GM19035 (cell line): ENCODE results near the gene ATP13A3.

Source experiments
- ATAC-seq: cut with Tn5 transposase; IDR thresholded peaks from one replicate; pipeline ENCODE4 v1.9.1; 2021; ENCODE audit not compliant: unreplicated experiment

ATP13A3 gene

DNA sequence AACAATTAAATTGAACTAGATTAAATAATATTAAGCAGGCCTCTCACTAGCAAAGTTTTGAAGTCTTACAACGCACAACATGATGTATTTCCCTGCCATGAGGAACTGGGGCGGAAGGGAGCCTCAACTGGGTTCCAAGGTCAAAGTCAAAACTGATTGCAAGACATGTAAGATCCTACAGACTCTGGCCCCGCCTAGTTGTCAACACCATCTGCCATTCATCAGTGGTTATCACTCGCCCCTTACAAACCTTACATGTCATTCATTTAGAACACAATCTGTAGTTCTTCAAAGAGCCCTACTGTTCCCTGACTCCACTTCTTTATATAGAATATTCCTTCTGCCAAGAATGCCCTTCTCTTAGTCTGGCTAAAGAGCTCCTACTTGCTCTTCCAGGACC is 10.0 kb downstream of the ATP13A3 start:
- ATAC-seq, result no peak

DNA sequence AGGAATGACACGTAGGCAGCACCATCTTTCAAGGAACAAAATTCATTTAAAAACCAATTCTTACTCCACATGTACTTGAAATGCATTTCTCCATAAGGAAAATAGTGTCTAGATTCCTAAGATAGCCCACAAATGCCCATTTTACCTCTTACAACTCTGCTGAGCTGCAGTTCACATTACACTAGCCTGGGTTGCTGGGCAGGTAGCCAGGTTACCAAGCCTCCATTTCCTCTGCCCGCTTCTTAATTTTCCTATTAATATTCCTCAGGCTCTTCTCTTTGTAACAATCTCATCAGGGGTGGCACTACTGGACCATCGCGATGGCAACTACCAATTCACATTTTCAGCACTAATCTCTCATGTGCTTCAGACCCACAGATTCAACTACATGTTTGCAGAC is 10.8 kb downstream of the ATP13A3 start:
- ATAC-seq, result no peak

DNA sequence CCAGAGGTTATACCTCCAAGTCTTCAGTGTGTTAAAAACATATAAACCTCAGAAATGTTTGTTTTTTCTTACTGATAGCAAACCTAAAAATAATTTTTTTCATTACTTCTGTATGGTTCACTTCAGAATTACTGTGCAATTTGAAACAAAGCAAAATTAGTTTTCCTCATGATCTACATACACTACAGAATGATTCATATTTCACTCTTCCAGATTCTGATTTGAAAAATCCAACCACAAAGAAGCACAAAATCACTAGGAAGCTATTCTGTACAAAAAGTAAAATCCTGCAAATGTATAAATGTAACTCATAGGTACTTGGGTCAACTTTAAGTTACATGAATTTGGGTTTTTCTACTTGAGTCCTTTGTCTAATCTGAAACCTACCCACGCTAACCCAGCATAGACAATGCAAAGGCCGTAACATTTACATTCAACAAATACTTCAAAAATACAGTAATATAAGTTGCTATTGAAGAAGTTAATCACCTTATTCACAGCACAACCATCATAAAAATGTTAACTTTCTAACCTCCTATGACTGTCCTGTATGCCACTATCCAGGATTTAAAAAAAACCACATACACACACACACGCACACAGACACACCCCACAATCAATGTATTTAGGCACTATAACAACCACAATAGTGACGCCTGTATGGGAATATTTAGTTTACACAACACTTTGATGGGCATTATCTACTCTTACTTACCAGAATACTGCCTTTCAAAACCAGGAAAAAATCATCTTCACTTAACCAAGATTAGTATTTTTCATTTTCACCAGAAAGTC is 11.5 kb downstream of the ATP13A3 start:
- ATAC-seq, result no peak

DNA sequence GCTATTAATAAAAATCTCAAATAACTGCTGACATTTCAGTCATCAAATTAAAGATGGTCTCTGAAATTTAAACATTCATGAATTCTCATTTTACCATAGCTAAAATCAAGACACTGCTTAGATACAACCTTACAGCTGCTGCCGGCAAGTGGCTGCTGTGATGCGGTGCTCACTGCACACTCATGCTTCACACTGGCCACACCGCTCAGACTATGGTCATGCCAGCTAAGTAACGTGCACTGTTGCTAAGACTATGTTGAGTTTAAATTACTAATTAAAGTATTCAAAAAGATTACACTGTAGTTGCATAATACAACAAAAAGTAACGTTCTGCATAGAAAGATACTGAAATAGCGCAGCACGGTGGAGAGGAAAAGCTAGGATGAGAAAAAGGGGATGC is 12.1 kb downstream of the ATP13A3 start:
- no peak for ATAC-seq

DNA sequence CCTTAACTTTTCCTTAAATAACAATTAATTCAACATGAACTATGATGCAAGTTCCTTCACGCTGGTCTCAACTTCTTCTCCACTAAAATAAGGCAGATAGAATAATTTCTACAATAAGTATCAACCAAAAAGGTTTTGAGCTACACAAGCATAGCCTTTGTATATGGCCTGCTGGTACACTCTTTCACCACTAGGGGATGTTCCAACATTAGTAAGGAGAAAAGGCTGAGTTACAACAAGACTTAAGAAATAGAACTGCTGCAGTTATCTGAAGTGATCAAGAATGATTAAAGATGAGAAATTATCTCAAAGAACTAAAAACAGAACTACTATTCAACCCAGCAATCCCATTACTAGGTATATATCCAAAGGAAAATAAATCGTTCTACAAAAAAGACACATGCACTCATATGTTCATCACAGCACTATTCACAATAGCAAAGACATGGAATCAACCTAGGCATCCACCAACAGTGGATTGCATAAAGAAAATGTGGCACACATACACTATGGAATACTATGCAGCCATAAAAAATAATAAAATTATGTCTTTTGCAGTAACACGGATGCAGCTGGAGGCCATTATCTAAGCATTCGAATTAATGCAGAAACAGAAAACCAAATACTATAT is 14.4 kb downstream of the ATP13A3 start:
- ATAC-seq, result peak; percentile 85

DNA sequence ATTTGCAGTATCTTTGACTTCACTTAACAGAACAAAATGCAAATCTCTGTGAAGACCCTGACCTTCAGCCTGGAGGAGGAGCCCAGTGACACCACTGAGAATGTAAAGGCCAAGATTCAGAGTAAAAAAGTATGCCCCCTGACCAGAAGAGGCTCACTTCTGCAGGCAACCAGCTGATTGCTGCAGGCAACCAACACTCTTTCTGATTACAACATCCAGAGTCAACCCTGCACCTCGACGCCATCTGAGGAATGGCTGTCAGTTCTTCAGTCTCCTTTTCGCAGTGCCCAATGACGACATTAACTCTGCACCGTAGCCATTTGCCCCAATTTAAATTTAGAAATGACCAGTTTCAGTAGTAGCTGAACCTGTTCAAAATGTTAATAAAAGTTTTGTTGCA is 14.9 kb downstream of the ATP13A3 start:
- no peak for ATAC-seq

DNA sequence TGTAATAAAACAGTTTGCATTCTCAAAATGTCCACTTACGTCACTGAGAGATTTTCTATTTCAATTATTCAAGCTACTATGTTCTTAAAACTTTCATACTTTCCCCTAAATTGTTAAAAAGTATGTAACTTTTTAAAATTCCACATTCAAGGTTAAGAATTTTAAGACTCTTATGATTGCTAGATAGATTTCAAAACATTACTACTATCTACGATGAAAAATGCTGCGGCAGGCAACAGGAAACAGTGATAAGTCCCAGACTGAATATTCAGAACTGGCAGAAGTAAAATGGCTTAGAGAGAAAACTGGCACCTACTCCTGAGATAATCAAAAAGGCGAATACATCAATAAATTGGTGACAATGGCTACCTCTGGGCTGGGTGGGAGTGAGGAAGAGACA is 16.2 kb downstream of the ATP13A3 start:
- ATAC-seq, result no peak

DNA sequence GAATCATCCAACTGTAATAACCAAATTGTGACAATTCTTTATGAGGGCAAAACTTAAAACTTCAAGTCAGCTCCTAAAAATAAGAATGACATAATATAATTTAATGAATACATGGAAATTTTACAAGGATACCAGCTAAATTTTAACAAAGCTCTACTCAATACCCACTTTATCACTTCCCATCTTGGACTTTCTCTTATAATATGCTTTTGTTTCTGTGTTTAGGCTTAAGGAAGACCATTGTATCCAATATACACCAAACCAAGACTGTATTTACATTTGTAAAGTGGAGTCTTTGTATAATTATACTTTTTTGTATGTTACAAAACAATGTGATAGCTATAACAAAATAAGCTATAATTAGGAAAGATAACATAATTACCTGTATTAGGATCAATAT is 16.8 kb downstream of the ATP13A3 start:
- no peak for ATAC-seq

DNA sequence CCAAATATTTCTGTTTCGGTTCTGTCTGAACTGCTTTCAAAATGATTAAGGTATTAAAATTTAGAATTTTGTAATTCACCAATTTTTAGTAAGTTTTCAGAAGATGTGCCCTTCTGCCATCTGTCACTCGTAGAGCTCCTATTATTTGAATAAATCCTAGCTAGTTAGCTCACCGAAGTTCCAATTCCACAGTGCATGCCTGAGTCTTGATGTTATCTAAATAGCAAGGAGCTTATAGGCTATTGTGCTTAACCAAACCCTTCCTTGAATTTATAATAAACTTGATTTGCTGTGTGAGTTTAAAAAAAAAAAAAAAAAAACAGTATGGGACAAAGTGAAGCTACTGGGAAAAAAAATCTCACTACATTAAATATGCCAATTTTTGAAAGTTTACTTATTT is 18.7 kb downstream of the ATP13A3 start:
- no peak for ATAC-seq

DNA sequence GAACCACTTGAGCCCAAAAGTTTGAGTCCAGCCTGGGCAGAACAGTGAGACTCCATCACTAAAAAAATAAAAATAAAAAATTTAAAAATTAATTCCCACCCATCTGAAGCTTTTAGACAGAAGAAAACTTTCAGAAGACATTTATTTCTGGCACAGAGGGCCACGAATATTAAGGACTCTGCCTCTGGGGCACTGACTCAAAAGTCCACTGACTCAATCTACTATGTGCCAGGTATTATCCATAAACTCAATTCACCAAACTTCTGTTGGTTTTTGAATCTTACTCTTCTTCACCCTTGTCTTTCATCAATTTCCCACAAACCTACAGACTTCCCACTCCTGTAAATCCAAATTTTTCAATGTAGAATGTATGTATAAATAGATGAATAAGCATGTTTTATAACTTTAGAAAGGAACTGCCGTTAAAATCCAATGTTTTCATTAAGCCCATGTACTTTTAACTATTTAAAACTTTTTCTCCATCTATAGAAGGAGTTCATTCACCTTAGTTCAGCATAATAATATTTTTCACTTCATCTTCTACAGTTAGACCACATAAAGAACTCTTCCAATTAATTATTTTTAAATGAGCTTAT is 19.9 kb downstream of the ATP13A3 start:
- ATAC-seq, result no peak

DNA sequence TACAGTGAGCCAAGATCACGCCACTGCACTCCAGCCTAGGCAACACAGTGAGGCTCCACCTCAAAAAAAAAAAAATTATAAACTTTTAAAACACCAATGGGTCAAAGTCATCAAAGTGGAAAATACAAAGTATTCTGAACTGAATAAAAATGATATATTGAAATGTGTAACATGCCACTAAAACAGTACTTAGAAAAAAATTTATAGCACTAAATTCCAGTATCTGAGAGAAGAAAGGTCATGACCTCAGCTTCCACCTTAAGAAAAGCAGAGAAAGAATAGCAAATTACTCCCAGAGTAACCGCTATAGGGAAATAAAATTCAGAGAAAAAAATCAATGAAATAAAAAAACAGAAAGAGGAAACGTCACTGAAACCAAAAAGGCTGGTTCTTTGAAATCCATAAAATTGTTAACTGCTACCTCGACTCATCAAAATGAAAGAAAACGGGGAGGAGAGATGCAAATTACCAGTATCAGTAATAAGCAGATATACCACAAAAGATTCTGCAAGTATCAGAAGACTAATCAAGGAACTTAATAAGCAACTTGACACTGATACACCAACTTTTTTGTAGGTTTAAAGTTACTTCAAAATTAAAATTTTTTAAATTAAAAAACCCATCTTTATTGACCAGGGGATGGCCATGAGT is 20.8 kb downstream of the ATP13A3 start:
- ATAC-seq, result no peak

DNA sequence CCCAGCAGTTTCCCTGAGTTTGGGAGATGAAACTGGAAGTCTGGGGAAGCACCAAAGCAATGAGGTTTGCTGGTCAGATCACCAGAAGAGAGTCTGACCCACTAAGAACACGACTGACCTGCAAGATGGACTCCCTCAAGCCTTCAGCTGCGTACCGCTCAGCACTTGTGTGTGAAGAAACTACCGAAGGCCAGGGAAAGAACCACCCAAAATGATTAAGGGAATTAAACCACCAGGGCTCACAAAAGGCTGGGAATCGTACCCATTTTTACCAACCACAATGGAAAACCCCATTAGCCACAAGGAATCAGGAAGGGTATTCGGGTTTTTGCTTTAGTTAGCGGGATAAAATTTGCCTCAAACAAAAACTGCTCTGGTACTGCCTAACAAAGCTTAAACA is 21.6 kb downstream of the ATP13A3 start:
- no peak for ATAC-seq

DNA sequence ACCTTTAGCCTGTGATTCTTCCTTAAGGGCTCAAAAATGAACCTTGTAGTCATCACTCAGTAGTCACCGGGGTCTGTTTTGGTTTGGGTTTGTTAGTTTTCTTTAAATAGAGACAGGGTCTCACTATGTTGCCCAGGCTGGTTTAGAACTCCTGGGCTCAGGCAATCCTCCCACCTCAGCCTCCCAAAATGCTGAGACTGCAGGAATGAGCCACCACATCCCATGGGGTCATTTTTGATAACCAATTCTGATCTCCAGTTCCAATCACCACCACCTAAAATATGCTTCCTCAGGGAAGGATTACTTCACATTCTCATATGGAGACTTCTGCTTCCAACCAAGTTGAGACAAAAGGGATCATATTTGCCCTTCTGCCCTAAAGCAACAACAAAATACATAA is 22.1 kb downstream of the ATP13A3 start:
- no peak for ATAC-seq

DNA sequence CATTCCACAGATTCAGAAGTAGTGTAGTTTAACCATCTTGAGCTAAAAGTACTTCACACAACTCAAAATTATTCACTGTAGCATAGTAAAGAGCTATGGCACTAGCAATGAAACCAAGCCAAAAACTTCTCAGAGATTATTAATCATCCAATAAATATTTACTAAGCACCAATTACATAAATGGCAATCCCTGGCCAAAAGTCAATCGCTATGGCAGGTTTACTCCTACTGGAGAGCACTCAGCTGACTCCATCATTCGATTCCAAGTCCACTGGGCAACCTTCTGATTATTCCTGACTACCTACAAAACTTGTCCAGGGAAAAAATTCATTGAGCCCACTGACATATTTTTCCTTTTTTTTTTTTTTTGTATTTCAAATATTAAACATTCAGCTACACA is 23.9 kb downstream of the ATP13A3 start:
- no peak for ATAC-seq

DNA sequence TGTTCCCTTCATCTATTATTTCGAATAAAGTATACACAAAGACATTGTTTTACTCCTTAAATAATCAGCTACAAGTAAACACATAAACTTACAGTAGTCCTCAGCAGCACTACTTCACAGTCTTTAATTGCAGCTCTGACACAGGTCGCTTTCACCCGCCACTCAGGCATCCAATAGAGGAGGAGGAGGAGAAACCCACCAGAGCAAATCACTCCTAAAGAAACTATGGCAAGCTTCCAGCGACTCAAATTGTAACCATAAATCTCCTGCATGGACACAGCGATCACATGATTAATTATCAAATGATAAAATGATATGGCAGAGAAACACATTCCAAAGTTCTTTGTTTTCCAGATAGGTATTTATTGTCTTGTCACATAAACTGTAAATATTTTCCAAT is 26.2 kb downstream of the ATP13A3 start:
- ATAC-seq, result no peak

DNA sequence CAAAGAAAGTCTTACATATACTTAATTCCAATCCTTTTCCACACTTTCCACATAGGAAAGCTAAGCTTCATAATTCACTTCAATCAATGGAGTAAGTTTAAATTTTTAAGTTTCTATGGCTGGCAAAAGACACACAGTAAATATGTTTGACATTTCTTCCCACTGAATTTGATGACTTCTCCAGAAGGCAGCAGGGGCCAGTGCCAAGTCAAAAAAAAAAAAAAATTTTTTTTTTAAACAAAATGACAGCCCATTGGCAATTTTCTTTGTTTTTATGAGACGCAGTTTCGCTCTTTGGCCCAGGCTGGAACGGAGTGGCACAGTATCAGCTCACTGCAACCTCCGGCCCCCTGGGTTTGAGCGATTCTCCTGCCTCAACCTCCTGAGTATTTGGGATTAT is 28.7 kb downstream of the ATP13A3 start:
- ATAC-seq, result no peak

DNA sequence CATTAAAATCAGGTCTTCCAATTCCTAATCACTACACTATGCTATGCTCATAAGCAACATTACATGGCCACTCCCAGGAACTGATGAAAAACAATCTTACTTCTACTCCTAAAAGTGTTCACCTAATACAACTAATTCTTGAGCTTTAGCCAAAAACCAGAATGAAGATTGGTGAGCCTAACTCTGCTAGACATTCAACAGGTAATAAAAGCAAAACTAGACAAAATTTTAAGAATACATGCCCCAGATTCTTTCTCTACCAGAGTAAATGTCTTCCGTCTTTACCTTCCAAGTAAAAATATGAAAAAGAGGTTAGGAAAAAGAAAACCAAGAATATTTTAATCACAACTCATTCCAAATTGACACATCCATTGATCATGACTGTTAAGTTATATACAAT is 31.3 kb downstream of the ATP13A3 start:
- ATAC-seq, result no peak

DNA sequence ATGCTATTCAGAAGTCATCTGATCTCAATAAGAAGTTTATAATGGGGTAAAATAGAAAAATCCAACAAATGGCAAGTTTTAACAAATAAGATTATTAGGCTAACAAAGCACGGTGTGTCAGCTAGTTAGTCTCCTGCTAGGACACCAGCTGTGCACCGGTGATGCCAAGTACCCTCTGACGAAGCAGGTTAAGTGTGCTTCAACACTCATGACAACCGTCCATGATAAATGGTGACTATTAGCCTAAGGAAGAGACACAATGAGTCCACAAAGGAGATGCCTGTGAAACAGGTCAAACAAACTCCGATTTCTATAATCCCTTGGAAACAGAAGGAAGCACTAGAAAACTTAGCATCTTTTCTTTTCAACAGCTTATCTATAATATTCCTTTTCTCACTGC is 36.5 kb downstream of the ATP13A3 start:
- no peak for ATAC-seq

DNA sequence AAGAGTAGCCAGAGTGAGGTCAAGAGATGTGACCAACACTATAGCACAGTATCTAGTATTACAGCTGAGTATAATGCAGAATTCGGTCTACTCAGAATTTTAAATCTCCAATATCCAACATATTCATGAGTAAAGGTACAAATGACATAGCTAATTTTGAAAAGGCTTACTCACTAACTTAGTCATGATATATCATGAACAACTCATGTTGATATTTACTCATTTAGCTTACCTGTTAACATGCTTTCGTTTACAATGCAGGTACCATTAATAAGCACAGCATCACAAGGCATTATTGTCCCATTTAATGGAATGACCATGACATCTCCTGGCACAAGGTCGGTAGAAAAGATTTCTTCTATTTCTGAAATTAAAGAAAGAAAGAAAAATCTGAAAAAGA is 36.9 kb downstream of the ATP13A3 start:
- ATAC-seq, result no peak

DNA sequence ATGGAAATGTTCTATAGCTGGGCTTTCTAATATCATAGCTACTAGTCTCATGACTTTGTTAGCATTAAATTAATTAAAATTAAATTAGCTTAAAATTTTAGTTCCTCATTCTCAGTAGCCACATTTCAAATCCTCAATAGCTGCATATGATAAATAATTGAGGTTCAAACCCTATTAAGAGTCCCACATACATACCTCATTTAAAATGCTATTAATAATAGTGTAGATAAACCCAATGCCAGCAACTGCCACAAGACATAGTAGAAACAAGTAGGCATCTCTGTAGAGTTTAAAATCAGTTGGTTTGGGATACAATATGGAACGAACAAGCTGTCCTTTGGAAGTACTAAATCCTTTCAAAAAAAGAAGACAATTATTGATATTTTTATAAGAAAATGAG is 39.1 kb downstream of the ATP13A3 start:
- no peak for ATAC-seq

DNA sequence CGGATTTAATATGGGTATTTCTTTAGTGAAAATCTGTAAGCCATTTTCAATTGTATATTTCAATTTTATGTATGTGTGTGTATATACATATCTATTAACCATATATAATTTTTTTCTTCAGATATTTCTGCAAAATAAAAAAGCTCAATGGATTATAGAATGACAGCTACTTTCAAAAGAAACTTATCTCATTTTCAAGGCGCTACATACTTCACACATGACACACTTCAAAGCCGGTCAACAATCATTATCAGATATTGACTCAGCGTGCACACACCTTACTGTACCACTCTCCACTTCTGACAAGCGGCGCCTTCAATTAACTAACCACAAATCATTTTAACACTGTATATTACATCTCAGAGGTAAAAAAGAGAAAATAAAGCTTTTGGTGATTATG is 39.6 kb downstream of the ATP13A3 start:
- ATAC-seq, result no peak

DNA sequence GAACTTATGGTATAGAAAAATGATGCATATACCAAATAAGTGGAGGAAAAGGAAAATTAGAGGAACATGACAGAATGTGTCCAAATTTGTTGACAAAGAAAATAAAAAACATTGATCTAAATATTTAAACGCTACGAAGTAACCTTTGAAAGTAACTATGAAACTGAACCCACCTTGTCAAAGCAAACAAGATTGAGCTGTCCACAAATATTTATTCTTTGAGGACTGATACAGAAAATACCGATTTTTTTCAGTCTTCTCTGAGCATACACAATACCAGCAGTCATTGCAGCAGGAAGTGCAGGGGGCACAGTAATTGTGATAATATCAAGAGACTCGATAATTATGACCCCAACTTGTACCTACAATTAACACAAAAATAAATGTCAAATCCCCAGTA is 40.0 kb downstream of the ATP13A3 start:
- no peak for ATAC-seq
